Activated B cell treated with CpG ODN at 0.5 μM for 24 hours (primary cell): ENCODE data around the gene HNRNPM. TPM values are rescaled to one million over a fixed set of nuclear protein-coding genes. Genes with fewer than 3 reads are reported as not detected.
"Not testable (repeated sequence)": the region's sequence is repeated elsewhere in the genome, so short reads cannot be mapped to it uniquely, and the experiment has no call there.

ENCODE experiments used
- ATAC-seq: fragments of 200-7000 bp; cut with Tn5 transposase; one replicate; pipeline ENCODE4 v1.10.0; 2021; ENCODE audit warnings: low read depth, mild to moderate bottlenecking, moderate library complexity
- CTCF ChIA-PET: fragments of 350-600 bp; sonication (Branson Sonifier 250); formaldehyde crosslinking; loops from one replicate; lab custom pipeline; 2021; ENCODE audit warnings: antibody characterized with exemption; lab: Charles Lee
- POLR2A ChIA-PET: fragments of 350-600 bp; sonication (Branson Sonifier 250); formaldehyde crosslinking; loops from one replicate; lab custom pipeline; 2021; ENCODE audit warnings: antibody characterized with exemption; lab: Charles Lee
- DNase-seq: peaks from one replicate; pipeline ENCODE4 v3.0.0; 2022
- H3K27ac Mint-ChIP-seq: one replicate; pipeline ENCODE4 v1.8.0; 2020; ENCODE audit warnings: mixed read lengths
- H3K27me3 Mint-ChIP-seq: one replicate; pipeline ENCODE4 v1.8.0; 2021; ENCODE audit warnings: mixed read lengths
- H3K36me3 Mint-ChIP-seq: one replicate; pipeline ENCODE4 v1.8.0; 2021; ENCODE audit warnings: low read depth, mixed read lengths
- H3K4me1 Mint-ChIP-seq: one replicate; pipeline ENCODE4 v1.8.0; 2021; ENCODE audit warnings: mixed read lengths
- H3K4me3 Mint-ChIP-seq: one replicate; pipeline ENCODE4 v1.8.0; 2020; ENCODE audit warnings: mild to moderate bottlenecking, mixed read lengths
- H3K9me3 Mint-ChIP-seq: one replicate; pipeline ENCODE4 v1.8.0; 2020; ENCODE audit warnings: mixed read lengths
- CTCF ChIP-seq: fragments of 200-600 bp; IDR thresholded peaks from one replicate; pipeline ENCODE4 v1.8.0; 2022; ENCODE audit warnings: antibody characterized with exemption, mild to moderate bottlenecking
- intact Hi-C: fragments of 100-400 bp; cut with micrococcal nuclease; formaldehyde crosslinking; loops from one replicate; pipeline ENCODE4 v1.15.1; 2024
- total RNA-seq: library from RNA; stranded (reverse); gene quantifications from 2 replicates; pipeline ENCODE4 v1.2.3, GENCODE V29; 2022

HNRNPM gene
- total RNA-seq, 1 donor from 2014 or later, result 282 TPM

- Mint-ChIP-seq H3K27me3 (no peaks in the 10 kb centered on the region), H3K4me1 (no peaks in the 10 kb centered on the region), H3K36me3 (peaks cover 25% of the 10 kb centered on the region), H3K9me3 (no peaks in the 10 kb centered on the region), H3K4me3 (no peak overlapping the region), H3K27ac (no peak overlapping the region)
- ATAC-seq (no peak), DNase-seq (no peak)
- TF ChIP-seq CTCF, result no peak
- ChIA-PET CTCF (no interaction called here), POLR2A (no interaction called here)
- intact Hi-C loops, result no loop called here
These were observed 15.7 kb upstream of the HNRNPM start for GRCh38 chr19:8429044-8429443.

- ChIA-PET POLR2A (no interaction called here), CTCF (no interaction called here)
- DNase-seq (no peak), ATAC-seq (no peak)
- no peaks in the 10 kb centered on the region for H3K27me3 Mint-ChIP-seq
- no peaks in the 10 kb centered on the region for H3K9me3 Mint-ChIP-seq
- H3K27ac Mint-ChIP-seq, result no peak overlapping the region
- no peak for TF ChIP-seq CTCF
- H3K36me3 Mint-ChIP-seq, result peaks cover 22% of the 10 kb centered on the region
- intact Hi-C loops, result no loop called here
- H3K4me1 Mint-ChIP-seq, result no peaks in the 10 kb centered on the region
- no peak overlapping the region for H3K4me3 Mint-ChIP-seq
These were observed 14.9 kb upstream of the HNRNPM start for GRCh38 chr19:8429826-8430225.

- no peaks in the 10 kb centered on the region for H3K27me3 Mint-ChIP-seq
- H3K27ac Mint-ChIP-seq, result no peak overlapping the region
- TF ChIP-seq CTCF, result no peak
- H3K9me3 Mint-ChIP-seq, result no peaks in the 10 kb centered on the region
- no peaks in the 10 kb centered on the region for H3K4me1 Mint-ChIP-seq
- ChIA-PET CTCF (no interaction called here), POLR2A (no interaction called here)
- no peak overlapping the region for H3K4me3 Mint-ChIP-seq
- intact Hi-C loops, result no loop called here
- ATAC-seq (no peak), DNase-seq (no peak)
- peaks cover 22% of the 10 kb centered on the region for H3K36me3 Mint-ChIP-seq
These were observed 14.1 kb upstream of the HNRNPM start for GRCh38 chr19:8430650-8431049.

- intact Hi-C loops, result no loop called here
- DNase-seq, result no peak
- TF ChIP-seq CTCF, result no peak
- peaks cover 6% of the 10 kb centered on the region for H3K36me3 Mint-ChIP-seq
- ChIA-PET CTCF (interaction anchor here (1.3 kb wide), 1 partner anchor 140 kb away, joined by 3 read pairs; no protein-coding TSS in a partner anchor), POLR2A (no interaction called here)
- H3K4me1 Mint-ChIP-seq, result no peaks in the 10 kb centered on the region
- no peak overlapping the region for H3K27ac Mint-ChIP-seq
- ATAC-seq, result no peak
- no peaks in the 10 kb centered on the region for H3K9me3 Mint-ChIP-seq
- no peak overlapping the region for H3K4me3 Mint-ChIP-seq
- H3K27me3 Mint-ChIP-seq, result no peaks in the 10 kb centered on the region
These were observed 6.5 kb upstream of the HNRNPM start for GRCh38 chr19:8438236-8438635.

GRCh38 chr19:8441725-8442544, 2.8 kb upstream of the HNRNPM start:
- no peak for TF ChIP-seq CTCF
- Mint-ChIP-seq H3K36me3 (peaks cover 24% of the 10 kb centered on the region), H3K27ac (no peak overlapping the region), H3K27me3 (no peaks in the 10 kb centered on the region), H3K4me1 (peaks cover 20% of the 10 kb centered on the region), H3K9me3 (no peaks in the 10 kb centered on the region), H3K4me3 (peak overlapping the region; percentile 35)
- ATAC-seq, result no peak
- intact Hi-C loops, result no loop called here
- no peak for DNase-seq
- ChIA-PET CTCF (no interaction called here), POLR2A (interaction anchor here (0.5 kb wide), 1 partner anchor 190 kb away, joined by 3 read pairs; no protein-coding TSS in a partner anchor)

- H3K9me3 Mint-ChIP-seq, H3K27me3 Mint-ChIP-seq, ATAC-seq, DNase-seq: not testable (repeated sequence)
- peak overlapping the region; percentile 98 for H3K4me3 Mint-ChIP-seq
- ChIA-PET CTCF (interaction anchor here (1.2 kb wide), 1 partner anchor 31 kb away, joined by 4 read pairs; the partner anchor contains the start of gene MARCHF2), POLR2A (interaction anchor here (1.0 to 5.0 kb wide), 14 partner anchors 12 to 134 kb away, joined by 3 to 56 read pairs (median 6); partner anchors contain the start of genes MARCHF2, NDUFA7, RAB11B and RPS28)
- H3K27ac Mint-ChIP-seq, result peak overlapping the region; percentile 96
- intact Hi-C loops, result loop anchor here (1.0 kb wide), 6 partner anchors 30 to 501 kb away; partner anchors contain the start of genes MARCHF2, NDUFA7, RAB11B and RPS28
- H3K4me1 Mint-ChIP-seq, result peaks cover 38% of the 10 kb centered on the region
- H3K36me3 Mint-ChIP-seq, result peaks cover 37% of the 10 kb centered on the region
These were observed 567 bp upstream of the HNRNPM start for GRCh38 chr19:8444140-8444676.
